HG03103 (cell line): Measurements from ENCODE around the gene PNRC1.
"Not testable (repeated sequence)": the region's sequence is repeated elsewhere in the genome, so short reads cannot be mapped to it uniquely, and the experiment has no call there.

ENCODE experiments used
- ATAC-seq: cut with Tn5 transposase; IDR thresholded peaks from one replicate; pipeline ENCODE4 v1.9.1; 2021; ENCODE audit warnings: low read depth; ENCODE audit not compliant: unreplicated experiment

PNRC1 gene

GRCh38 chr6:89087881-89088280 lies 7.3 kb downstream of the PNRC1 start:
- no peak for ATAC-seq

GRCh38 chr6:89098461-89098860 lies 17.9 kb downstream of the PNRC1 start:
- ATAC-seq = no peak

- ATAC-seq = no peak
These were observed 19.6 kb downstream of the PNRC1 start for GRCh38 chr6:89100114-89100513.

DNA sequence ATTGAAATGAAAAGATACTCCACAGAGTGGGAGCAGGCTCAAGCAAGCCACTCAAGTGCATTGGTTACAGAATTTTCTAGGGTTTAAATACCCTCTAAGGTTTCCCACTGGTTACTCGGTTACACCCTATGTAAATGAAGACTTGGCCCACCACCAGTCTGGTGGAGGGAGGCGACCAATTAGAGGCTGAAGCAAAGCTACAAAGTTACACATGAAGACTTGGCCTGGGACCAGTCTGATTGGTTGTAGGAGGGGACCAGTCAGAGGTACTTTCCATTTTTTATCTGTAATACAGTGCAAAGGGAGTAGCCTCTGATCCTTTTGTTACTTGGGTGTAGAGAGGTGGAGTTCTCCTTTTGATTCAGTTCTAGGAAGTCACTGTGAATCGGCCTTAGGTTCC lies 29.7 kb downstream of the PNRC1 start:
- no peak for ATAC-seq

GRCh38 chr6:89111933-89112332 lies 31.4 kb downstream of the PNRC1 start:
- no peak for ATAC-seq

GRCh38 chr6:89116702-89117101 lies 36.2 kb downstream of the PNRC1 start:
- ATAC-seq = no peak

- ATAC-seq = peak; percentile 77
These were observed 36.9 kb downstream of the PNRC1 start, which contains the start of gene SRSF12 for GRCh38 chr6:89117211-89118108. TSS of gene SRSF12 (minus strand) at chr6:89118071. CDS start at chr6:89117887, 184 bp downstream.

- ATAC-seq = no peak
These were observed 38.4 kb downstream of the PNRC1 start for GRCh38 chr6:89118931-89119330.

DNA sequence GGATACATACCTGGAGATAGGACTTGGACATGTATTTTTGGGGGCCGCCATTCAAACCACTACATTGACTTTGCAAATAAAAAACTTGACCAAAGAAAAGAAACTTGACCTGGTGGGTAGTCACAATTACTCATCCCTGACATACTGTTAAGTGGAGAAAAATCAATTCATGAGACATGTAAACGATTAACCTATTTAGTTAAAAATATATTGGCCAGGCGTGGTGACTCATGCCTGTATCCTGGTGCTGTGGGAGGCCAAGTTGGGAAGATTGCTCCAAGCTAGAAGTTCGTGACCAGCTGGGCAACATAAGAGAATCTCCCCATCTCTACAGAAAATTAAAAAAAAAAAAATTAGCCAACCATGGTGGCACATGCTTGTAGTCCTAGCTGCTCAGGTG lies 39.8 kb downstream of the PNRC1 start:
- ATAC-seq = no peak

DNA sequence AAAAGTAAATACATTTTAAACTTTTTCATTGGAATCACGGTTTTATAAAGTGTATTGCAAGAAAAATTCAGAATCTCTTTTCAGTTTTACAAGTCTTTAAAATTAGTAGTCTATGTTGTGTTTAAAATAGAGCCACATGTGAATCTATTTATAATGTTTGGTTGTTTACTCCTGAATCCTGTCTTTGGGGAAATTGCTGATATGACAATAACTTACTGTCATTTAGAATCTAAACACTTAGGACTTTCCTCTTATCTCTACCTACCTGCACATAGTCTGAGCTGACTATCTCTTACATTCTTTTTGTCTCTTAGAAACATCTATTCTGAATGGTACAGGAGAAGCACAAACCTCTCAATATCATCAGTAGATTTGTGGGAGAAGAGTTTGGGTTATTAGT lies 41.4 kb downstream of the PNRC1 start:
- ATAC-seq = no peak

GRCh38 chr6:89122625-89123024 lies 42.1 kb downstream of the PNRC1 start:
- ATAC-seq = no peak

- not testable (repeated sequence) for ATAC-seq
These were observed 47.7 kb downstream of the PNRC1 start for GRCh38 chr6:89128256-89128671.

DNA sequence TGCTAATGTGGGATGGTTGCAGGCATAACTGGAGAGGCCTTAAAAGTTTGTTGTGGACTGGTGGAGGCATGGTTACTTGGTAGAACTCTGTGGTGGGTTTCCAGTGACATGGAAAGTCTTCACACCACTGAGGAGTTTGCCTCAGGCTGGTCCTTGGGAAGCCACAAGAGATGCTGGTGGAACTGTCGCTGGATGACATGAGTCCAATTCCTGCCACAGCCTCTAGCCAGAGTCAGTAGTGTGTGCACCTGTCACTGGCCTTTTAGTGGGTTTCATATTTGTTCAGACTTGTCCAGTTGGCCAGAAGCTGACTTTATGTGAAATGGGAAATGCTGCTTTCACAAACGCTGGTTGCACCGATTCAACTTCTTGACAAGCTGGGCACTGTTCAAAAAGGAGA lies 51.0 kb downstream of the PNRC1 start:
- no peak for ATAC-seq

DNA sequence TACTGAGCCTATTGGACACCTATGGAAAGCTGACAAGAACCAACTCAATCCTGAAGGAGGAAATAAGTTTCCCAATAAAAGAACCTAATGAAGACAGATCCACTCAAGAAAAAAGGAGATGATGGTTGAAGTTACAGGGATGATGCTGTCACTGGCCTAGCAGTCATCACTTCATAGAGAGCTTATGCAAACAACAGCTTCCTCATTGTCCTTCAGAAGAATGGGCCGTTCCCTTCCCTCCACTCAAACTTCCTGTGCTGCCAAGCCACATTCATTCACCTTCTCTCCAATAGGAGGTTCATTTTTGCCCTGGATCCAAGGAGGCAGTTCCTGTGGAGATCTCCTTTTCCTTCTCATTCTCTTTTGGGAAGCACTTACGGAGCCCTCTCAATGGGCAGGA lies 51.5 kb downstream of the PNRC1 start:
- no peak for ATAC-seq

GRCh38 chr6:89133981-89134380 lies 53.4 kb downstream of the PNRC1 start:
- no peak for ATAC-seq

GRCh38 chr6:89134723-89135122 lies 54.2 kb downstream of the PNRC1 start:
- no peak for ATAC-seq
